Stimulated activated CD4-positive, alpha-beta T cell treated with anti-CD3 and anti-CD28 coated beads, Interleukin-1b, Interleukin-23, amount 100 ng/mL, for 4 hours (primary cell): ENCODE results near the gene KLF15.

Experiments
- DNase-seq, 2 donors: peaks; one replicate each; pipeline ENCODE4 v3.0.0-alpha.2; 2020; ENCODE audit warnings: low read depth in 2 of 2

KLF15 gene

GRCh38 chr3:126357295-126358037 lies at the start of gene KLF15:
Gene KLF15, minus strand, starts transcription at chr3:126357408. Its CDS starts 4,486 bp downstream, at chr3:126352922.
- DNase-seq: peak; percentile 58 to 76

- DNase-seq: no peak
Measured at GRCh38 chr3:126406389-126407296, 49.4 kb upstream of the KLF15 start.

- no peak for DNase-seq
Measured at GRCh38 chr3:126402666-126403302, 45.6 kb upstream of the KLF15 start.

- no peak for DNase-seq
Measured at GRCh38 chr3:126402178-126402577, 45.0 kb upstream of the KLF15 start.

- no peak for DNase-seq
Measured at GRCh38 chr3:126401611-126402160, 44.5 kb upstream of the KLF15 start.

- DNase-seq: no peak
Measured at GRCh38 chr3:126399756-126400155, 42.5 kb upstream of the KLF15 start.

- DNase-seq: no peak
Measured at GRCh38 chr3:126399351-126399735, 42.1 kb upstream of the KLF15 start.

GRCh38 chr3:126398423-126399350 lies 41.5 kb upstream of the KLF15 start:
- no peak for DNase-seq

- no peak for DNase-seq
Measured at GRCh38 chr3:126397610-126398422, 40.6 kb upstream of the KLF15 start.

GRCh38 chr3:126396536-126396935 lies 39.3 kb upstream of the KLF15 start:
- no peak for DNase-seq

GRCh38 chr3:126395846-126396513 lies 38.8 kb upstream of the KLF15 start:
- DNase-seq: no peak

GRCh38 chr3:126394977-126395321 lies 37.7 kb upstream of the KLF15 start:
- DNase-seq: no peak

- DNase-seq: no peak
Measured at GRCh38 chr3:126394179-126394976, 37.2 kb upstream of the KLF15 start, which contains the start of gene CFAP100. Gene CFAP100, plus strand, starts transcription at chr3:126394909. Its CDS starts 1,092 bp downstream, at chr3:126396001.

GRCh38 chr3:126393563-126393962 lies 36.4 kb upstream of the KLF15 start:
- DNase-seq: no peak

GRCh38 chr3:126392246-126392645 lies 35.0 kb upstream of the KLF15 start:
- no peak for DNase-seq

GRCh38 chr3:126391631-126392030 lies 34.4 kb upstream of the KLF15 start:
- no peak for DNase-seq

- no peak for DNase-seq
Measured at GRCh38 chr3:126390751-126391150, 33.5 kb upstream of the KLF15 start.

GRCh38 chr3:126390201-126390600 lies 33.0 kb upstream of the KLF15 start:
- no peak for DNase-seq

- DNase-seq: no peak
Measured at GRCh38 chr3:126389794-126390146, 32.6 kb upstream of the KLF15 start.
